Uterus (tissue), 4 donors: Measurements from ENCODE around the gene RSBN1L. TPM values are rescaled to one million over a fixed set of nuclear protein-coding genes. Genes with fewer than 3 reads are reported as not detected.

Source experiments
- DNase-seq, 2 donors: peaks; one replicate each; pipeline ENCODE4 v3.0.0-alpha.2; 2019 to 2020
- H3K27ac ChIP-seq, 2 donors: fragments of 200-600 bp; sonication (generic); 1 replicate in 1 of 2; 2 replicates in 1 of 2; pipeline ENCODE4 v1.5.1; 2016 to 2018
- H3K27me3 ChIP-seq, 2 donors: fragments of 200-600 bp; sonication (generic); one replicate each; pipeline ENCODE4 v1.5.1; 2018 to 2019; ENCODE audit warnings: control low read depth in 1 of 2
- H3K36me3 ChIP-seq, 2 donors: fragments of 200-600 bp; sonication (generic); one replicate each; pipeline ENCODE4 v1.5.1; 2019; ENCODE audit warnings: control low read depth in 1 of 2
- H3K4me1 ChIP-seq, 2 donors: fragments of 200-600 bp; sonication (generic); one replicate each; pipeline ENCODE4 v1.5.1; 2018 to 2019; ENCODE audit warnings: control low read depth in 1 of 2
- H3K4me3 ChIP-seq, 2 donors: fragments of 200-600 bp; sonication (generic); 1 replicate in 1 of 2; 2 replicates in 1 of 2; pipeline ENCODE4 v1.5.1; 2018 to 2019; ENCODE audit warnings: mild to moderate bottlenecking in 1 of 2
- H3K9me3 ChIP-seq, 2 donors: fragments of 200-600 bp; sonication (generic); one replicate each; pipeline ENCODE4 v1.5.1; 2019; ENCODE audit warnings: control low read depth in 1 of 2
- POLR2A ChIP-seq, 2 donors: fragments of 450-650 bp; IDR thresholded peaks; one replicate each; pipeline ENCODE4 v1.6.1; 2016; ENCODE audit warnings: antibody characterized with exemption in 2 of 2, mild to moderate bottlenecking in 1 of 2, moderate library complexity in 1 of 2
- intact Hi-C: fragments of 100-400 bp; cut with DNase I; formaldehyde crosslinking; loops from one replicate; pipeline ENCODE4 v1.15.1; 2023; ENCODE audit warnings: low total_unique reads
- total RNA-seq, 4 donors: library from RNA; depleted of rRNA in 3 of 4; stranded (reverse); fragments of >200 nt in 3 of 4; gene quantifications; one replicate each; pipeline versions ENCODE4 v1.1.0 to v1.2.4, GENCODE V29; 2014 to 2023
- TF ChIP-seq, protein P1 (sequence below), 4 experiments: fragments of 200-600 bp in 2 of 4; fragments of 450-650 bp in 2 of 4; sonication (generic) in 2 of 4; IDR thresholded peaks; one replicate each; pipeline ENCODE4 v1.5.1; 2016 to 2019; ENCODE audit warnings: antibody characterized with exemption in 4 of 4, mild to moderate bottlenecking in 2 of 4, moderate library complexity in 1 of 4
- donor health status: DM: yes; HTN: yes; CAD: no.

Gene RSBN1L
- total RNA-seq, 4 donors from 2014 or later: 25.1 to 55.7 (median 42.5) TPM

DNA sequence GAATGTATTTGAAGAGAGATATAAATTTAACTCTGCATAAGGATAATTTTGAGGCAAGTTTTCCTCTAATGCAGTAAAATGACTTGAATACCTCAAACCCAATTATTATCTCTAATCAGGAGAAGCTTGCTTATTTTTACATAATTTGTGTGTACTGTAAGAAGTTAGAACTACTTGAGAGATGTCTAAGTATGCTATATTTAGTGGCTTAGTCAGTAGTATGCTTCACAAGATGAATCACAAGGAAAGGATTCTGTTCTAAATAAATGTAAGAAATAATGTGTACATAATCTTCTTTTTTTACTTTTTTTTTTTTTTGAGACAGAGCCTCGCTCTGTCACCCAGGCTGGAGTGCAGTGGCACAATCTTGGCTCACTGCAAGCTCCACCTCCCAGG, 116.0 kb downstream of the RSBN1L start:
- H3K36me3 ChIP-seq: no peaks in the 10 kb centered on the region
- peaks cover 0 to 5% of the 10 kb centered on the region in 2 donors for H3K4me1 ChIP-seq
- no peak overlapping the region for H3K4me3 ChIP-seq
- no peak overlapping the region for H3K27ac ChIP-seq
- no peak for TF ChIP-seq POLR2A (IDR thresholded peaks at IDR 0.05)
- no peak for DNase-seq
- H3K27me3 ChIP-seq: no peaks in the 10 kb centered on the region
- intact Hi-C loops: no loop called here
- no peaks in the 10 kb centered on the region for H3K9me3 ChIP-seq

DNA sequence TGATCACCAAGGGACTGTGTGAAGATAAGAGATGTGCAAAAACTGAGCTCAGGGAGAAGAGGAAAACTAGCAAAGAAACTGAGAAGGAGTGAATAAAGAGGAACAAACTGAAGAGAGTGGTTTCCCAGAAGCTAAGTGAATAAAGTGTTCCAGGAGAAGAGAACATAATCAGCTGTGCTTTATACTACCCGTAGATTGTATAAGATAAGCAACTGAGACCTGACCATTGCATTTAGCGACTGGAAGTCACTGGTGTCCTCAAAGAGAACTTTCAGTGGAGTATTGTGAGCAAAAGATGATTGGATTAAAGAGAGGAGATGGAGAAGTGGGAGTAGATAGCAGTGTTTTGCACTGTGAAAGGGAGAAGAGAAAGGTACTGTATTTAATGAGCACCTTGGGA, 116.9 kb downstream of the RSBN1L start:
- intact Hi-C loops: no loop called here
- Histone ChIP-seq H3K9me3 (no peaks in the 10 kb centered on the region), H3K36me3 (no peaks in the 10 kb centered on the region), H3K27ac (no peak overlapping the region), H3K27me3 (no peaks in the 10 kb centered on the region), H3K4me3 (no peak overlapping the region), H3K4me1 (peaks cover 0 to 5% of the 10 kb centered on the region in 2 donors)
- no peak for DNase-seq
- no peak for TF ChIP-seq POLR2A (IDR thresholded peaks at IDR 0.05)
- TF ChIP-seq, protein P1, sequence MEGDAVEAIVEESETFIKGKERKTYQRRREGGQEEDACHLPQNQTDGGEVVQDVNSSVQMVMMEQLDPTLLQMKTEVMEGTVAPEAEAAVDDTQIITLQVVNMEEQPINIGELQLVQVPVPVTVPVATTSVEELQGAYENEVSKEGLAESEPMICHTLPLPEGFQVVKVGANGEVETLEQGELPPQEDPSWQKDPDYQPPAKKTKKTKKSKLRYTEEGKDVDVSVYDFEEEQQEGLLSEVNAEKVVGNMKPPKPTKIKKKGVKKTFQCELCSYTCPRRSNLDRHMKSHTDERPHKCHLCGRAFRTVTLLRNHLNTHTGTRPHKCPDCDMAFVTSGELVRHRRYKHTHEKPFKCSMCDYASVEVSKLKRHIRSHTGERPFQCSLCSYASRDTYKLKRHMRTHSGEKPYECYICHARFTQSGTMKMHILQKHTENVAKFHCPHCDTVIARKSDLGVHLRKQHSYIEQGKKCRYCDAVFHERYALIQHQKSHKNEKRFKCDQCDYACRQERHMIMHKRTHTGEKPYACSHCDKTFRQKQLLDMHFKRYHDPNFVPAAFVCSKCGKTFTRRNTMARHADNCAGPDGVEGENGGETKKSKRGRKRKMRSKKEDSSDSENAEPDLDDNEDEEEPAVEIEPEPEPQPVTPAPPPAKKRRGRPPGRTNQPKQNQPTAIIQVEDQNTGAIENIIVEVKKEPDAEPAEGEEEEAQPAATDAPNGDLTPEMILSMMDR (IDR thresholded peaks at IDR 0.05): no peak

DNA sequence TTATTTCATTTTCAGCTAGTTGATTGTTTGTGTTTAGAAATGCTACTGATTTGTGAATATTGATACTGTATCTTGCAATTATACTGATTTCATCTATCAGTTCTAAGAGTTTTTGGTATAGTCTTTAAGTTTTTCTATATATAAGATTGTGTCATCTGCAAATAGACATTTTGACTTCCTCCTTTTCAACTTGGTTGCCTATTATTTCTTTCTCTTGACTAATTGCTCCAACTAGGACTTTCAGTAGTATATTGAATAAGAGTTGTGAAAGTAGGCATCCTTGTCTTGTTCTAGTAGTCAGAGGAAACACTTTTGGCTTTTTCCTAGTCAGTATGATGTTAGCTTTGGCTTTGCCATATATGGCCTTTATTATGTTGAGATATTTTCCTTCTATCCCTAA, 122.8 kb downstream of the RSBN1L start:
- no peak for TF ChIP-seq POLR2A (IDR thresholded peaks at IDR 0.05)
- TF ChIP-seq, protein P1 (IDR thresholded peaks at IDR 0.05): no peak
- Histone ChIP-seq H3K4me1 (no peaks in the 10 kb centered on the region), H3K4me3 (no peak overlapping the region), H3K27ac (no peak overlapping the region), H3K36me3 (no peaks in the 10 kb centered on the region), H3K9me3 (peaks cover 0 to 16% of the 10 kb centered on the region in 2 donors), H3K27me3 (no peaks in the 10 kb centered on the region)
- intact Hi-C loops: no loop called here
- DNase-seq: no peak

DNA sequence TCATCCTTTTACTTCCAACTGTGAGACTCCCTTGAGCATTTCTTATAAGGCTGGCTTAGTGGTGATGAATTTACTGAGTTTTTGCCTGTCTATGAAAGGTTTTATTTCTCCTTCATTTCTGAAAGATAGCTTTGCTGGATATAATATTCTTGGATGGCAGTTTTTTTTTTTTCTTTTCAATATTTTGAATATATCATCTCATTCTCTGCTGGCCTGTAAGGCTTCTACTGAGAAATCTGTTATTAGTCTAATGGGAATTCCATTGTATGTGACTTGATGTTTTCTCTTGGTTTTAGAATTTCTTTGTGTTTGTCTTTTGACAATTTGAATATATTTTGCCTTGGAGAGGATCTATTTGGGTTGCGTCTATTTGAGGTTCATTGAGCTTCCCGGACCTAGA, 124.7 kb downstream of the RSBN1L start:
- no peak for DNase-seq
- Histone ChIP-seq H3K27me3 (no peaks in the 10 kb centered on the region), H3K4me1 (no peaks in the 10 kb centered on the region), H3K9me3 (peaks cover 0 to 20% of the 10 kb centered on the region in 2 donors), H3K36me3 (no peaks in the 10 kb centered on the region), H3K4me3 (no peak overlapping the region), H3K27ac (no peak overlapping the region)
- intact Hi-C loops: no loop called here
- TF ChIP-seq POLR2A (IDR thresholded peaks at IDR 0.05): no peak
- TF ChIP-seq, protein P1 (IDR thresholded peaks at IDR 0.05): no peak

DNA sequence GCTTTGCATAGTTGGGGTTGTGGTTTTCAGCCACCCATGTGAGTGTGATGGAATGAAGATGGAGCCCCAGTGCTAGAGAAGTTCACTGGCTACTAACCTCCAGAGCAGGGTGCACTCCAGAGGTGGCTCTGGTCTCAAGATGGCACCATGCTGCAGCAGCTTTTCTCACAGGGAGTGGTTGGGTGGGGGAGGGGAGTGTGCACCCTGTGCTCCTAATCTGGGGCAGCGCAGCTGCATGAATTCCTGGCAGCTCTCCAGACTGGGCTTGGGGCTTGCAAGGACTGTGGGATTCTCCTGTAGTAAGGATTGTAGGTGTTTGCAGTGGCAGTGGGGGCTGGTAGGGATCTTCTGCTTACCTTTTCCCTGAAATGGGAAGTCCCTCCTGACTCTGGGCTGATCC, 126.0 kb downstream of the RSBN1L start:
- Histone ChIP-seq H3K27me3 (no peaks in the 10 kb centered on the region), H3K36me3 (no peaks in the 10 kb centered on the region), H3K4me3 (no peak overlapping the region), H3K4me1 (no peaks in the 10 kb centered on the region), H3K9me3 (peaks cover 0 to 20% of the 10 kb centered on the region in 2 donors), H3K27ac (no peak overlapping the region)
- no peak for DNase-seq
- intact Hi-C loops: no loop called here
- no peak for TF ChIP-seq POLR2A (IDR thresholded peaks at IDR 0.05)
- TF ChIP-seq, protein P1 (IDR thresholded peaks at IDR 0.05): no peak

DNA sequence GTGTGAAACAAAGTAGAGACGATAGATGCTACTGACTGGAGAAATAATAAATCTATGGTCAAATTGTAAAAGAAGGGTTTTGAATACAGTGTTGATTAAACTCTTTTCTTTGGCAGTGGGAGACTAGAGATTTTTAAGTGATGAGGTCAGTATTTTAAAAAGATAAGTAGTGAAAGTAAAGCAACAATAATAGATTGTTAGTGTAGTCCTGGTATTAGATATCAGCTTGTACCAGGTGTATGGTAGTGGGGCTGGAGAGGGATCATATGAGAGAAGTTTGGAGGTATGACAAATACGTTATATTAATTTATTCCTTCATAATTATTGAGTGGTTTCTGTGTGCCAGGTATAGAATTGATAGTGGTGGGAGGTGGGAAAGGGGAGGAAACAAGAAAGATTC, 127.5 kb downstream of the RSBN1L start:
- Histone ChIP-seq H3K36me3 (no peaks in the 10 kb centered on the region), H3K27me3 (no peaks in the 10 kb centered on the region), H3K9me3 (peaks cover 0 to 20% of the 10 kb centered on the region in 2 donors), H3K27ac (no peak overlapping the region), H3K4me1 (no peaks in the 10 kb centered on the region), H3K4me3 (no peak overlapping the region)
- DNase-seq: no peak
- intact Hi-C loops: no loop called here
- TF ChIP-seq, protein P1 (IDR thresholded peaks at IDR 0.05): no peak
- TF ChIP-seq POLR2A (IDR thresholded peaks at IDR 0.05): no peak
